Endometrium (tissue), 2 donors: ENCODE data around the gene CTNNA2.

ENCODE experiments used
- FAIRE-seq: peaks from 2 replicates; lab custom pipeline; 2012; peaks lifted over from hg19 to GRCh38; lab: Jason Lieb, UNC
- donor health status: control.
- donor health status: control.

Gene CTNNA2

DNA sequence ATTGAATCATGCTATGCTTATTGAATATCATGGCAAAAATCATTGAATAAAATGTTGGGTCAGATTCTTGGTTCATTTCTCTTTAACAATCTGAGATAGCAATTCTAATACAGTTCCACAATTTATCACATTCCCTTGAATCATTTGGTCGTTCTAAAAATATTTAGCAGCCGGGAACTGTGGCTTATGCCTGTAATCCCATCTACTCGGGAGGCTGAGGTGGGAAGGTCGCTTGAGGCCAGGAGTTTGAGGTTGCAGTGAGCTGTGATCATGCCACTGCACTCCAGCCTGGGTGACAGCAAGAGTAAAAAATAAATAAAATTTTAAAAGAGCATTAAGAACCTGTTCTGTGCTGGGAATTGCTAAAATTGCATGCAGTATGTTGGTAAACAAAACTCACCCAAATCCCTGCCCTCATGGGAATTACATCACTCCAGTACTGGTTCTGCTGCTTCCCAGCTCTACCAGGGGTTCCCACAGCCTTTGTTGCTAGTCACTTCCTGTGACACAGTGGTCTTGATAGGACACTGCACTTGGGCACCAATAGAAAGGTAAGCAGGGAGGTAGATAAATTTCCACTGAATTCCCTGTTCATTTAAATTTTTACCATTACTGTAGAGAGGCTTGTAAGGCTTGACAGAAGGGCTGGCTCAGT lies 200.4 kb downstream of the CTNNA2 start:
- no peak for FAIRE-seq

DNA sequence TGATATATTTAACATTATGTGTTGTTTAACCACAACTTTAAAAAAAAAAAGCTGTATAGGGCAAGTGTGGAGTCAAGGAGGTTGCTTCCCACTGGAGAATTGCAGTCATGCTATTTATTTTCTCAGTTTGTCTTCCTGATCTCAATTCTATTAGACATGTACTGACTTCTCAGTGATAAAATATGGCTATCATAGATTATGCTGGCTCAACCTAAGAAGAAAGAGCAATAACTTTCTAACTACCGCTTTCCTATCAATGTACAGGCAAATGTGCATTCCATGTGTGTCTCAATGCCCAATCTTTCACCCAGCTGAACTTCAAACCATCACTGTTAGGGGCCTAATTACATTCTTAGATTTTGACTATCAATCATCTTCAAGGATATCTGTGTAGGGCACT lies 201.4 kb downstream of the CTNNA2 start:
- no peak for FAIRE-seq

DNA sequence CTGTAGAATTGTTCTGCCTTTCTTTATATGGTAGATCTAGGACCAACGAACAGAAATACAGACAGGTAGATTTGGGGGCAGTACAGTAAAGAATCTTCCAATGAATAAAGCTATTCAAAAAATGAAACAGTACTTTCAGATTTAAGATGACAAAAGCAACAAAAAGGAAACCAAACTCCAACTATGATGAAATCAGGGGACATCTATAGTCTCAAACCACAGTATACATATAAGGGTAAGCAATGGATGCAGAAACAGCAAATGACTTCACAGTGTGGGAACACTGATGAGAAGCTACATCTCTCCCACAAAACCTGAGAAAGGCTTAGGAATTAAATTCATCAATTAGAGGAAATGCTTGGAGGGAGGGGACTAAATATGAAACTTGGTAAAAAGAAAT lies 202.5 kb downstream of the CTNNA2 start:
- no peak for FAIRE-seq

DNA sequence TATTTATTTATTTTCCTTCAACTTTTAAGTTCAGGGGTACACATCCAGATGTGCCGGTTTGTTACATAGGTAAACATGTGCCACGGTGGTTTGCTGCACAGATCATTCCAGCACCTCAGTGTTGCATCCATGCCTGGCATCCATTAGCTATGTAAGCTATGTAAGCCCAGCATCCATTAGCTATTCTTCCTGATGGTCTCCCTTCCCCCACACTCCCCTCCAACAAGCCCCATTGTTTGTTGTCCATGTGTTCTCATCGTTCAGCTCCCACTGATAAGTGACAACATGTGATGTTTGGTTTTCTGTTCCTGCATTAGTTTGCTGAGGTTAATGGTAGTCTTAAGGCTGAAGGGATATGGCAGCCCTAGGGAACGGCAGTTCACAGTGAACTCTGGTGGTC lies 203.4 kb downstream of the CTNNA2 start:
- no peak for FAIRE-seq

DNA sequence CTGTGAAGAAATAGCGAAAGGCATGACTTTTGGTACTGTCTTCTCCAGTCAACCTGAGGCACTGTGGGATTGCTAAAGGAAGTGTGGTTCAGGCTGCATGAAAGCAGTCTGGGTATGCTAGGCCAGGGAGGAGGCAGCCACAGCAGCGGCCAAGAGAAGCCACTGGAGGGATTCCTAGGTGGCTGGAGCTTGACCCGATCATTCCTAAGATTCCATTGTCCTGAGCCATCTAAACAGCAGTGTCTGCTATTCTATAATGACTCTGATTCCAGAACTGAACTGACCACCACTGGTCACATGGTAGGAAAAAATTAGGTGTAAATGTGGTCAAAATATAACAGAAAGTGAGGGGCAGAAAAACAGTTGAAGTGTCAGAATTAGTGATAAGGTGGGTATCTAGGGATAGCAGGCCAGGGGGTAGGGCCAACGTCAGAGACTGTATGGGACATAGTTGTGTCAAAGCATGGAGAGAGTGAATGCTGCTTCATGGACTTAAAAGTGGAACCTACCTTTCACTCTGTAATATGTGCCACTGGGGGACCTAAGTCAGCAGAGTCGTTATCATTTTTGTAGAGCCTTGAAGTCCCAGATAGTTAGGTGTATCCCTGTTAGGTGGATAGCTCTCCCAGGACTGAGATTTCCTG lies 204.6 kb downstream of the CTNNA2 start:
- no peak for FAIRE-seq

DNA sequence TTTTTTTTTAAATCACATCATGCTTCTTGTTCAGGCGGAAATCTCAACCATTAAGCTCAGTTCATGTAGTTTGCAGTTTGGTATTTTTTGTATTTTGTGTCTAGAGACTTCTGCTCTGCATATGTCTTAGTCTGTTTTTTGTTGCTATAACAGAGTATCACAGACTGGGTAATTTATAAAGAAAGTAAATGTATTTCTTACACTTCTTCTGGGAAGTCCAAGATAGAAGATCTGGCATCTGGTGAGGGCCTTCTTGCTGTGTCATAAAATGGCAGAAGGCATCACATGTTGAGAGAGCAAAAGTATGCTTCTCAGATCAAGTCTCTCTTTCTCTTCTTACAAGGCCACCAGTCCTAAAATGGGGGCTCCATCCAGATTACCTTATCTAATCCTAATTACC lies 208.2 kb downstream of the CTNNA2 start:
- FAIRE-seq: no peak

DNA sequence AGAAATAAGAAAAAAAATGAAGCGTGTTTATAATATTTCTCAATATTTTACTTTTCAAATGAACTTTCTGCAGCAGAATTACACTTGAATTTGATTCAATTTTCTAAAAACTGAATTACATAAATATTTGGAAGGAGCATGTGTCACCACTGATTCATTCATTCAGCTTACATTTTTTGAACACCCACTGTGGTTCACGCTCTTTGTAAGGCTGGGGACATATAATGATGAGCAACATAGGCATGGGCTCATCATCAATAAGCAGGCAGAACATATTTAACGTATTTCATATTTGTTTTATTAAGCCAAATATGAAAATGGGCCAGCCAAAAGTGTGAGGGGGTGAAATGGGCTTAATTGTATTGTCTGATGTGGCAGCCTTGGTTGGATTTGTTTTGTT lies 209.1 kb downstream of the CTNNA2 start:
- FAIRE-seq: no peak

DNA sequence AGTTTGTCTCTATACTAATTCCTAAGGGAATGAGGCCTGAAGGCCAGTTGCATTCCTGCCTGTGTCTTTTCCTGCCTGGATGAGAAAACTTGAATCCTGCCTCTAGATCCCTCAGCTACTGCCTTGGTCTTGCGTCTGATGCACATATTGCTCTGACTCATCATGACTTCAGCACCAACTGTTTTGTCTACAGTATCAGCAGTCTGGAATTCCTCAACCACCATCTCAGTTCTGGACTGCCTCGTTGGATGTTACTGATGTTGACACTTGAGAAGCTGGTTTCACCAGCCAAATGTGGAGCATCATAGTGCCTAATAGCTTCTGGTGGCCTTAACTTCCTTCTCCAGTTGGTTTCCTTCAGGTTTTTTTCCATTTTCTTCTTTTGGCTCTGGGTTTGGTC lies 211.0 kb downstream of the CTNNA2 start:
- FAIRE-seq: no peak

DNA sequence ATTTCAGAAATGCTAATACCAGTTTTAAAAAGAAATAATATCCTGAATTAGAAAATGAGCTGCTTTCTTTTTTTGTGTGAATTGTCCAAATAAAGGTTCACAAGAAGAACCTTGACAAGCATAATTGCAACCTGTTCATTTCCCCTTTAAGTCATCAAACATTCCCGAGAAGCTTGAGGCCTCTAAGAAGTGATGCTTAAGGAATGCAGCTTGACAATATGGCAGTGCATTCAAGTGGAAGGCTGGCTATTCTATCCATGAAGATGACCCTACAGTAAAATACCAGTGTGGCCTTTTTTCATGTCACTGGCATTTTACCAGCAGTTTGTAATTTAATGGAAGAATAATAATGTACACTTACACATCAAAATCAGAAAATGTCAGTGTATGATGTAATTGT lies 216.7 kb downstream of the CTNNA2 start:
- no peak for FAIRE-seq

DNA sequence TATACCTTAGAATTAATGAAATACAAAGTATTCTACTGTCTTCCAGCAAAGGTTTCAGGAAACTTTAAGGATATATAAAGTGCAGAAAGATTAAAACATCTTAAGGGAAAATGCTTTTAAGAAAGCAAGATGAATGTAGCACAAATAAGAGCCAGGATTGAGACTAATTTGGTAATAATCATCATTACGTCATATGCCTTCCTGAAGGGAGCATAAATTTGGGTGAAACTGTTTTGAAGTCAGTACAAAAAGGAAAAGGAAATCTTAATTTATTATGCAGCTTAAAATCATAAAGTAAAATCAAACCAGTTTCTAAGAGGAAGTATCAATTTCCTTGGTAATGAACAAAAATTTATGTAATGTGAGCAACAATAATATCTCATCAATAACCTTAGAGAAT lies 221.7 kb downstream of the CTNNA2 start:
- no peak for FAIRE-seq

DNA sequence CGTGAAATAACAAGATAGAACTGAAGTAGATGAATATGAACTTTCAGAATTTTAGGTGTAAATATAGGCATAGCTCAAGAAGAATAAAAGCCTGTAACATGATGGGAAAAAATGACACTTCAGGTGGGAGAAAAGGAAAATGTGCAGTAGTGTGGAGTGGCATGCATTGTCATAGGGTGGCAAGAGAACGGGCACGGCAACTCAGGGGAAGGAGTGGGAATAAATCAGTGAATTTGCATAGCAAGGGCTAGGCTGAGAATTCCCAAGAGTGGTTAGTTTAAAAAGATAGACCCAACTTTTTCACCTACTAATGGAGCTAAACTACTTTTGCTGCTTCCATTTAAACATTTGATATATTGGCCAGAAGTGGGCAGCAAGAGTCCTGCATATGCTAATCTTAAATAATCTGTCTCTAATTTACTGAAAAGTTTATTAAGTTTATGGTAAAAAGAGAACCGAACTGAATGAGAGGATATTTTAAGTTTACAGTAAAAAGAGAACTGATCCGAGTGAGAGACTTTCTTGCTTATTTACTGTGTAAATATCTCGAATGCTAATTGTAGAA lies 228.1 kb downstream of the CTNNA2 start:
- FAIRE-seq: no peak

DNA sequence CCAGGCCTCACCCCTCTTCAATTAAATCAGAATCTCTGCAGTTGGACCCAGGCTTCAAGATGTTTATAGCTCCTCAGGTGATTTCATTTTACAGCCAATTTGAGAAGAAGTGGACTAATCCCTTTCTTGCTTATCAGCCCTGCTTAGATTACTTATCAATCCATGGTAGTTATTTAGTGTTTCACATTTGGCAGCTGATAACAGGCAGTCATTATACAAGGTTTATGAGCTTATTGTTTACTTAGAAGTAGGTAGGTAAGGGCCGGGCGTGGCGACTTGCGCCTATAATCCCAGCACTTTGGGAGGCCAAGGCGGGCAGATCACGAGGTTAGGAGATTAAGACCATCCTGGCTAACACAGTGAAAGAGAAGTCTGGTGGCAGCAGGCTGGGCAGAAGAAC lies 237.5 kb downstream of the CTNNA2 start:
- no peak for FAIRE-seq

DNA sequence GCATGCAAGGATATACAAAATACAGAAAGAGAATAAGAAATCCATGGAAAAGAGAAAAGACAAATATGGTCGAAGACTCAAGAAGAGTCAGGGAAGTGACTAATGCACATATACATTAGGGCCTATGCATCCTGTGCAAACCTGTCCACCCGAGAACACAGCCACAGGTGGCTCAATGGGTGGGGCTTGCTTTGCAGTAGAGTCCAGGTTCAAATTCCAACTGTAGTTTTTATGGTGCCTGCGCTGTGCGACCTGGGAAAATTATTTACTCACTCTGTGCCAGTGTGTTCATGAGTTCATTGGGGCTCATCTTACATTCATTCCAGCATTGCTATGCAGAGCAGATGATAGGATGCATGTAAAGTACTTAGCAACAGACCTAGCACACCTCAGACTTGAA lies 244.7 kb downstream of the CTNNA2 start:
- no peak for FAIRE-seq

DNA sequence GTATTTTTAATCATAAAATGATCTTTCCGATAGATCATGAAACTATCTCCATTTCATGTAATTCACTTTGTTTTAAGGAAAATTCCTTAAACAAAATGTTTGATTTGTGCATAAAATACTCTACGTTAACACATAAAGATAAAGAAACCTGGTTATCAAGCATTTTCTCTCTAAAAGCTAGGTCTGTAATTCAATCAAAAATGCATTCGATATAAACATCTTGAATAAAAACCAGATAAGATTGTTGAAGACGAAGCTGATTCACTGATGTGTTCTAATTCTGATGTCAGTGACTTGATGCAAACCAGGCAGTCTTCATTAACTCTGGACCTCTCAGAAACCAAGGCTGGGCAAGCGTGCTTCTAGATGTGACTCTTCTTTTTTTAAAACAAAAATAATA lies 245.2 kb downstream of the CTNNA2 start:
- no peak for FAIRE-seq

DNA sequence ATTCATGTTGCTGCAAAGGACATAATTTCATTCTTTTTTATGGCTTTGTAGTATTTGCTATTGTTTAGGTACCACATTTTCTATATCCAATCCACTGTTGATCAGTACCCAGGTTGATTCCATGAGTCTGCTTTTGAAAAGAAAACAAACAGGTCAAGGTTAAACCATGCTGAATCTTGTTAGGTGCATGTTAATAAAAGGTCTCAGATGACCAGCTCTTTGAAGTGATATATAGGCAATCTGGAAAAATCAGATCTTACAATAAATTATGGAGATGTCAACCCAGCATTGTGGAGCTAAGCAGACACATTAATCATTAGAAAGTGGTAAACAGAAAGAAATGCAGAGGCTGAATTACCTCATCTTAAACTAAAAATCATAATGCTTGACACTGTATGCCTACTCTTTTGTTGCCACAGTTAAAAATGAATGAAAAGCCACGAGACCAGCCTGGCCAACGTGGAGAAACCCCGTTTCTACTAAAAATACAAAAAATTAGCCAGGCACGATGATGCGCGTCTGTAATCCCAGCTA lies 246.0 kb downstream of the CTNNA2 start:
- no peak for FAIRE-seq

DNA sequence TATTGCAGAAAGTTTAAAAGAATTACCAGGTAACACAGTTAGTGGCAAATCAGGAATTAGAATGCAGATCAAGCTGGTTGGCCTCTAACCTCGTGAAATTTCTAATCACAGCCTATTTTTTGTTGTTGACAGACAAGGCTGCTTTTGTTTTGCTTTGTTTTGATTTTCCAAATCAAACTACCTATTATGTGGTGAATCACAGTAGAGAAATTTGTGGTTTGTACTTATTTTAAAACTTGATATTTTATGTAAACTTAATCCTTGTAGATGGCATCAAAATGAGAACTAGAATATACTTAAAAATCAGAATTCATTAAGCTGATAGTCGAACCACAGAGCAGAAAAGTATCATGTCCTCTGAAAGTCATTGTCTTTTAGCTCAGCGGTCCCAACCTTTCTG lies 258.1 kb downstream of the CTNNA2 start:
- no peak for FAIRE-seq

DNA sequence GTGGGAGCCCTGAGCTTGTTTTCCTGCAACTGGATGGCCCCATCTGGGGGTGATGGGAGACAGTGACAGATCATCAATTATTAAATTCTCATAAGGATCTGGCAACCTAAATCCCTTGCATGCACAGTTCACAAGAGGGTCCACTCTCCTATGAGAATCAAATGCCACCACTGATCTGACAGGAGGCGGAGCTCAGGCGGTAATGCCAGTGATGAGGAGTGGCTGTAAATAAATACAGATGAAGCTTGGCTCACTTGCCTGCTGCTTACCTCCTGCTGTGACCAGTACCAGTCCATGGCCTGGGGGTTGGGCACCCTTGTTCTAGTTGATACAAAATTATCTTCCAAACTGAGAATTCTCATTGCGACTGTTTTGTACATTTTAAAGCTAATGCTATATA lies 258.6 kb downstream of the CTNNA2 start:
- no peak for FAIRE-seq

DNA sequence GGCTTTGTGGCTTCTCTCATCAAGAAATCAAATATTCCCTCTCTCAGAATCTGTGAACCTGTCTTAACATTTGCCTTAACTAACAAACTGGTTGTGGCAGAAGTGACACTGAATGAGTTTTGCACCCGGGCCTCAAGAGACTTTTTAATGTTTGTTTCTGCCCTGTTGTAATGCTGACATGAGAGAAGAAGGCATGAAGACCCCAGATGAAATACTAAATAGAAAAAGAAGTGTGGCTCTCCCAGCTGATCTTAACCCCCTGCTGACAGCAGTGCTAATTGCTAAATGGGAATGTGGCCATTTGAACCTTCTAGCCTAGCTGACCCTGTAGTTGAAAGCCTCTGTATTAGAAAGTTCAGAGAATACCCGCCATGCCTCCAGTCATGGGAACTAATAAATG lies 261.2 kb downstream of the CTNNA2 start:
- no peak for FAIRE-seq

DNA sequence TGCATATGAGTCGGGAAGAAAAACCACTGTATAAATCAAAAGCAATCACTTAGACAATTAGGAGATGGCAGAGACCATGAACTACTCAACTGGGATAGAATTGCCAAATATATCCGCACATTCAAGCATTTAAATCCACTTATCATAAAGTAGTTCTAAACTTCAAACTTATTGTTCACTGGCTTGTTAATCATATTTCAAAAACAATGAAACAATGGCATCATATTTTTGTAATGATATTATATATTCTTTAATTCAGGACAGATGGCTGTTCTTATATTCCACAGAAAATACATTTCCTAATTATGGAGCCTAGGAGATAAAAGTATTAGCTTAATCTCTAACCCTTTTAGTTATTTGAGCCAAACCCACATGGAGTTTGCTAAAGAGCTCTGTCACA lies 263.6 kb downstream of the CTNNA2 start:
- no peak for FAIRE-seq

DNA sequence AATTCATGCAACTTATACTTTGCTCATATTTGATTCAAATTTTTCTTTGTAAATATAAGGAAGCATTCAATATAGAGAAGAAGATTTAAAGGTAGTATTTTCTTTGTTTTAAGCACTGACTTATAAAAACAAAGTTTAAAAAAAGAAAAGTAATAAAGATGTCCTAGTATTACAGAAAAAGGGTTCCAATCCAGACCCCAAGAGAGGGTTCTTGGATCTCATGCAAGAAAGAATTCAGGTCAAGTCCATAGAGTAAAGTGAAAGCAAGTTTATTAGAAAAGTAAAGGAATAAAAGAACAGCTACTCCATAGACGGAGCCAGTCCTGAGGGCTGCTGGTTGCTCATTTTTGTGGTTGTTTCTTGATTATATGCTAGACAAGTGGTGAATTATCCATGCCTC lies 267.9 kb downstream of the CTNNA2 start:
- FAIRE-seq: no peak

DNA sequence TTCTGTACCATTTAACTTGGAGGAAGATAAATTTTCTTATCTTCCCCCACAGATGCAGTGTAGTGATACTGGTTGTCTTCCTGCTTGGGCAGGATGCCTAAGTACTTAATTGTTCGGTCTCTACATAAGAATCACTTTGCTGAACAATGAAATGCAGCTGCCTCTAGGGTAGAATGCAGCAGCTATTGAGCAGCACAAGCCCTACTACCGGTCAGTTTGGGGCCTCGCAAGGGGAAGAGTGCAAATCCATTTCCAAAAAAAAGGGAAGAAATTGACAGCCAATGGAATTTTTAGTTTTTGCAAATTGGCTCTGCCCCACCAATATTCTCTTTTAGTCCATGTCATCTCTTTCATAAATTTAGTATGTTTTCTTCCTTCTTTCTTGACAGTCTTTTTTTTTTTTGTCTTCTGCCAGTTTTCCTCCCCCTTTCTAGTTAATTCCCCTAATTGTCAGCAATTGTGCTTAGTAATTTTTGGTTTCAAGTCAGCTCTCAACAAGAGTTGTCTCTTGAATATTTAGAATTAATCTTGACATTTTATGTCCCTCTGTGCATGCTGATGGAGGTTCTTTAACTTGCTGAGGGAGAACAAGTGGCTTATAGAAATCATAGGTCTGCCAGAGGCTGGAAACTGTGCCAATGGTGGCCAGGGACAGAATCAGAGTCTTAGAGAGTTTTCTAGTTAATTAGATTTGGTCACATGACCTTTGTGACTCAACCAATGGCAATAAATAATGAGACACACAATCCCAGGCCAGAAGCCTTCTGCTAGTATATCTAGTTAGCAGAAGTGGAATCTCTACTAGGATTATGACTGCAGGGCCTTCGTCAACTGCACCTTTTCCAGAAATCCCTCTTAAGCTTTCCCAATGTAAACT lies 270.0 kb downstream of the CTNNA2 start:
- FAIRE-seq: no peak

DNA sequence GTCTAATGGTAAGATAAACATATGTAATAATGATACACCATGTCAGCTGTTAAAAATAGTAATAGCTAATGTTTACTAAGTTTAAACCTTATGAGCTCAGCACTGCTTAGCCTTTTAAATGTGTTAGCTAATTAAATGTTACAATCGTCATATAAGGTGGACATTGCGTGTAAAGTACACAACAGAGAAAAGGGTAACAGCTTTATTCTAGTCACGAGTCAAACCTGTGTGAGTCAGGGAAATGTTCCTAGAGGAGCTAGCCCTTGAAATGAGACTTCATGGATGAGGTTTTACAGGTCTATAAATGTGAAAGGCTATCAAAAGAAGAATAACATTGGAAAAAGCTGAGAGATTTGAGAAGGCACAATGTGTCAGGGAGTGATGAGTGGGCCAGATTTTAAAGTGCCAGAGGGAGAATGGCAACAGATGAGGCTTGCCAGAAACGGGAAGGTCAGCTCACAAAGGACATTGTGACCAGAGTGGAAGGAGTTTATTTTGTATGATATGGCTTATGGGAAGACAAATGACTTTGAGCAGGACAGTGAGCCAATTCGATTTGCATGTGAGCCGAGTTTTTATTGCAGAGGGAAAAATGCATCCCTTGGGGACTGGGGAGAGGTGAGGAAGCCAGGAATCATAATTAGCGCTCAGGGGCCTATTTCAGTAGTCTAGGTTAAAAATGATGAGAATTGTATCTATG lies 276.3 kb downstream of the CTNNA2 start:
- FAIRE-seq: no peak
